MM.1S (cell line): ENCODE results near the gene FAM72D.
"Not testable (repeated sequence)": the region's sequence is repeated elsewhere in the genome, so short reads cannot be mapped to it uniquely, and the experiment has no call there.

ENCODE experiments used
- EZH2 ChIP-seq: fragments of 300-600 bp; sonication (generic); optimal IDR thresholded peaks from 2 replicates; pipeline ENCODE3; 2017; ENCODE audit warnings: low read depth, mild to moderate bottlenecking, antibody characterized with exemption, low read length, mixed read lengths
- EZH2phosphoT487 ChIP-seq: fragments of 300-600 bp; sonication (generic); IDR thresholded peaks from 2 replicates; pipeline ENCODE4 v1.6.1; 2018; ENCODE audit warnings: antibody characterized with exemption, low read length
- TF ChIP-seq, protein P1 (sequence below): fragments of 300-600 bp; sonication (generic); IDR thresholded peaks from 2 replicates; pipeline ENCODE4 v1.5.1; 2016; ENCODE audit warnings: antibody characterized with exemption, low read length, mixed read lengths

DNA sequence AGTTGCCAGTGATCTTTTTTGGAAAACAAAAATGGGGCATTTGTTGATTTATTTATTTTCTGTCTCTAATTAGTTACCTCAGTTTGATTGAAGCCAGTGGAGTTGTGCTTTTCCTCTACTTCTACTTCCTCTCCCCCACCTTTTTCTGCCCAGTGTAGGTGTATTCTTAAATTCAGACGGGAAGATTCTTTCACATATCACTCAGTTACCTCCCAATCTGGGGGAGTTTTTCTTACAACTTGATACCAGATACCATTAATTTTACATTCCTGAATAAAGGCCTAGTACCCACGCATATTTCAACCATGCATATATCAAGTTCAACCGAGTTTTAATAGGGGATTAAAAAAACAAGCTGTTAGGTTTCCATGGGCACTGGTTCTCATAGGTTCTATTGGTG is 15.9 kb downstream of the FAM72D start:
- TF ChIP-seq, protein P1, sequence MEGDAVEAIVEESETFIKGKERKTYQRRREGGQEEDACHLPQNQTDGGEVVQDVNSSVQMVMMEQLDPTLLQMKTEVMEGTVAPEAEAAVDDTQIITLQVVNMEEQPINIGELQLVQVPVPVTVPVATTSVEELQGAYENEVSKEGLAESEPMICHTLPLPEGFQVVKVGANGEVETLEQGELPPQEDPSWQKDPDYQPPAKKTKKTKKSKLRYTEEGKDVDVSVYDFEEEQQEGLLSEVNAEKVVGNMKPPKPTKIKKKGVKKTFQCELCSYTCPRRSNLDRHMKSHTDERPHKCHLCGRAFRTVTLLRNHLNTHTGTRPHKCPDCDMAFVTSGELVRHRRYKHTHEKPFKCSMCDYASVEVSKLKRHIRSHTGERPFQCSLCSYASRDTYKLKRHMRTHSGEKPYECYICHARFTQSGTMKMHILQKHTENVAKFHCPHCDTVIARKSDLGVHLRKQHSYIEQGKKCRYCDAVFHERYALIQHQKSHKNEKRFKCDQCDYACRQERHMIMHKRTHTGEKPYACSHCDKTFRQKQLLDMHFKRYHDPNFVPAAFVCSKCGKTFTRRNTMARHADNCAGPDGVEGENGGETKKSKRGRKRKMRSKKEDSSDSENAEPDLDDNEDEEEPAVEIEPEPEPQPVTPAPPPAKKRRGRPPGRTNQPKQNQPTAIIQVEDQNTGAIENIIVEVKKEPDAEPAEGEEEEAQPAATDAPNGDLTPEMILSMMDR: not testable (repeated sequence)
- not testable (repeated sequence) for TF ChIP-seq EZH2, EZH2phosphoT487
